Right lobe of liver (tissue), 6 donors: ENCODE measurements around the gene PDE1C. TPM values are rescaled to one million over a fixed set of nuclear protein-coding genes. Genes with fewer than 3 reads are reported as not detected.
"Not testable (repeated sequence)": the region's sequence is repeated elsewhere in the genome, so short reads cannot be mapped to it uniquely, and the experiment has no call there.

ENCODE experiments used
- ATAC-seq, 4 donors: fragments of 200-7000 bp; cut with Tn5 transposase; one replicate each; pipeline ENCODE4 v1.9.1; 2020; ENCODE audit warnings: mild to moderate bottlenecking in 4 of 4, moderate library complexity in 4 of 4
- DNase-seq, 3 donors: peaks; one replicate each; pipeline ENCODE4 v3.0.0-alpha.2; 2020
- H3K27ac ChIP-seq, 3 donors: fragments of 200-600 bp; one replicate each; pipeline ENCODE4 v1.8.0; 2022
- H3K27me3 ChIP-seq, 2 donors: fragments of 200-600 bp; one replicate each; pipeline ENCODE4 v1.8.0; 2022
- H3K36me3 ChIP-seq, 4 donors: fragments of 200-600 bp; sonication (generic) in 1 of 4; one replicate each; pipeline versions ENCODE4 v1.5.1 to v1.8.0; 2017 to 2022; ENCODE audit warnings: control low read depth in 1 of 4
- H3K4me1 ChIP-seq, 4 donors: fragments of 200-600 bp; sonication (generic) in 1 of 4; one replicate each; pipeline versions ENCODE4 v1.5.1 to v1.8.0; 2017 to 2022; ENCODE audit warnings: control low read depth in 1 of 4
- H3K4me3 ChIP-seq, 3 donors: fragments of 200-600 bp; one replicate each; pipeline ENCODE4 v1.8.0; 2022
- H3K9me3 ChIP-seq, 4 donors: fragments of 200-600 bp; sonication (generic) in 1 of 4; one replicate each; pipeline versions ENCODE4 v1.5.1 to v1.8.0; 2017 to 2022; ENCODE audit warnings: control low read depth in 1 of 4
- POLR2A ChIP-seq: fragments of 450-650 bp; IDR thresholded peaks from one replicate; pipeline ENCODE4 v1.6.1; 2017; ENCODE audit warnings: antibody characterized with exemption, mild to moderate bottlenecking
- WGBS: methylation state at CpG from one replicate; pipeline ENCODE4 v1.1.6; 2018; ENCODE audit warnings: low coverage, low lambda C conversion rate; ENCODE audit not compliant: insufficient coverage; ENCODE audit errors: missing lambda C conversion rate; 5-methylcytosine and 5-hydroxymethylcytosine counted together
- intact Hi-C, 2 donors: fragments of 100-400 bp; cut with DNase I; formaldehyde crosslinking; loops; one replicate each; pipeline versions ENCODE4 v1.11.2 to v1.14.1; 2022
- total RNA-seq, 6 experiments: library from RNA; depleted of rRNA in 2 of 6; stranded (reverse); fragments of >200 nt in 2 of 6; fragmentation: NEBNext Ultra II Directional in 3 of 6; extraction: Animal tissue kit (Norgen Biotek cat#: 25700) in 3 of 6; gene quantifications; one replicate each; pipeline versions ENCODE4 v1.1.0 to v1.2.4, GENCODE V29; 2016 to 2023
- TF ChIP-seq, protein P1 (sequence below), 4 donors: fragments of 200-600 bp in 3 of 4; fragments of 450-650 bp in 1 of 4; IDR thresholded peaks; one replicate each; pipeline versions ENCODE4 v1.5.1 to v1.8.0; 2016 to 2022; ENCODE audit warnings: antibody characterized with exemption in 4 of 4, mild to moderate bottlenecking in 2 of 4
- donor health status: DM: no; HTN: yes; CAD: no.
- donor health status: DM: no; HTN: no; CAD: no.
- donor health status: DM: no; HTN: no; CAD: no.
- donor health status: DM: no; HTN: yes; CAD: no.
- donor health status: DM: no; HTN: yes; CAD: no.

The PDE1C gene
- total RNA-seq, 6 experiments from 2014 or later, result 0.02 TPM; not detected in 5

DNA sequence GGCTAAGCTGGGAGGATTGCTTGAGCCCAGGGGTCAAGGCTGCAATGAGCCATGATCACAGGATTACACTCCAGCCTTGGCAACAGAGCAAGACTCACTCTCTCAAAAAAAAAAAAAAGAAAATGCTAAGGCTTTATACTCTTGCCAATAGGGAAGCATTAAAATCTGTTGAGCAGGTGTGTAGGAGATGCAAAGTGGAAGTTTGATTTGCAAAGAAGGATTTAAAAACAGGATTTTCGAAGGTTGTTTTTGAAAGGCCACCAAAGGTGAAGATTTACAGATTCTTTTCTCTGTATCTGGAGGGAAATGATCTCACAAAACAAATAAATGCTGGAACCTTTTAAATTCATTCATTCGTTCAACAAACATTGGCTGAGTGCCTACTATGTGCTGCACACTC, 8.6 kb upstream of the PDE1C start:
- Histone ChIP-seq H3K27me3 (no peaks in the 10 kb centered on the region), H3K9me3 (no peaks in the 10 kb centered on the region), H3K36me3 (no peaks in the 10 kb centered on the region), H3K4me3 (no peak overlapping the region), H3K4me1 (no peaks in the 10 kb centered on the region), H3K27ac (no peak overlapping the region)
- DNase-seq (no peak), ATAC-seq (no peak)
- intact Hi-C loops, result no loop called here
- TF ChIP-seq, protein P1, sequence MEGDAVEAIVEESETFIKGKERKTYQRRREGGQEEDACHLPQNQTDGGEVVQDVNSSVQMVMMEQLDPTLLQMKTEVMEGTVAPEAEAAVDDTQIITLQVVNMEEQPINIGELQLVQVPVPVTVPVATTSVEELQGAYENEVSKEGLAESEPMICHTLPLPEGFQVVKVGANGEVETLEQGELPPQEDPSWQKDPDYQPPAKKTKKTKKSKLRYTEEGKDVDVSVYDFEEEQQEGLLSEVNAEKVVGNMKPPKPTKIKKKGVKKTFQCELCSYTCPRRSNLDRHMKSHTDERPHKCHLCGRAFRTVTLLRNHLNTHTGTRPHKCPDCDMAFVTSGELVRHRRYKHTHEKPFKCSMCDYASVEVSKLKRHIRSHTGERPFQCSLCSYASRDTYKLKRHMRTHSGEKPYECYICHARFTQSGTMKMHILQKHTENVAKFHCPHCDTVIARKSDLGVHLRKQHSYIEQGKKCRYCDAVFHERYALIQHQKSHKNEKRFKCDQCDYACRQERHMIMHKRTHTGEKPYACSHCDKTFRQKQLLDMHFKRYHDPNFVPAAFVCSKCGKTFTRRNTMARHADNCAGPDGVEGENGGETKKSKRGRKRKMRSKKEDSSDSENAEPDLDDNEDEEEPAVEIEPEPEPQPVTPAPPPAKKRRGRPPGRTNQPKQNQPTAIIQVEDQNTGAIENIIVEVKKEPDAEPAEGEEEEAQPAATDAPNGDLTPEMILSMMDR (IDR thresholded peaks at IDR 0.05), result no peak
- no peak for TF ChIP-seq POLR2A
- WGBS, result 42% methylated on average over 2 of the region's 2 CpGs

DNA sequence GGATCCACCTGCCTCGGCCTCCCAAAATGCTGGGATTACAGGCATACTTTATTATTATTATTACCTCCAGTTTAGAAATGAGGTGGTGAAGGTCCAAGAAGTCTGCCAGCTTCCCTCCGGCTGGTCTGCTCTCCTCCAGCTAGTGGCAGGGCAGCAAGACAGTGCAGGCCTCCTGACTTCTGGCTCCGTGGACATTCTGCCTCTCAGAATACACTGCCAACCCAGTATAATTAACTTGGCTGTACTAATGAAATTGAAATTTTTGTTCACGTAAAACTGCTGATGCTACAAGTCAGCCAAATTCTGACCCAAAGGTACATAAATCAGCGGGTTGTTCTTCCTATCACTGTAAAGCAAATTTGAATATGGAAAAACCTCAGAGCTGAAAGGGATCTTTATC, 7.6 kb upstream of the PDE1C start:
- no peaks in the 10 kb centered on the region for H3K27me3 ChIP-seq
- H3K36me3 ChIP-seq, result no peaks in the 10 kb centered on the region
- H3K27ac ChIP-seq, result no peak overlapping the region
- WGBS, result 75% methylated on average over 5 of the region's 5 CpGs
- TF ChIP-seq, protein P1 (IDR thresholded peaks at IDR 0.05), result no peak
- no peak for TF ChIP-seq POLR2A
- no peaks in the 10 kb centered on the region for H3K4me1 ChIP-seq
- no peaks in the 10 kb centered on the region for H3K9me3 ChIP-seq
- ATAC-seq (no peak), DNase-seq (no peak)
- intact Hi-C loops, result no loop called here
- H3K4me3 ChIP-seq, result no peak overlapping the region

DNA sequence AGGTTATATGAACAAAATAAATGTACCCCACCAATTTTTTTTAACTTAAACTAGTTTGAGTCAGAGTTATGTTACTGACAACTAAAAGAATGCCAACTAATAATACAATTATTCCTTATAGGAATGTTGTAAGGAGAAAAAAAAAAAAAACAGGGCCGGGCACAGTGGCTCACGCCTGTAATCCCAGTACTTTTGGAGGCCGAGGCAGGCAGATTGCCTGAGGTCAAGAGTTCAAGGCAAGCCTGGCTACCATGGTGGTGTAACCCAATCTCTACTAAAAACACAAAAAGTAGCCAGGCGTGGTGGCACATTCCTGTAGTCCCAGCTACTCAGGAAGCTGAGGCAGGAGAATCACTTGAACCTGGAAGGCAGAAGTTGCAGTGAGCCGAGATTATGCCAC, 6.6 kb upstream of the PDE1C start:
- H3K4me3 ChIP-seq, DNase-seq, ATAC-seq, H3K9me3 ChIP-seq, H3K27me3 ChIP-seq, intact Hi-C loops, H3K36me3 ChIP-seq, H3K27ac ChIP-seq, H3K4me1 ChIP-seq: not testable (repeated sequence)
- 36% methylated on average over 5 of the region's 5 CpGs for WGBS

DNA sequence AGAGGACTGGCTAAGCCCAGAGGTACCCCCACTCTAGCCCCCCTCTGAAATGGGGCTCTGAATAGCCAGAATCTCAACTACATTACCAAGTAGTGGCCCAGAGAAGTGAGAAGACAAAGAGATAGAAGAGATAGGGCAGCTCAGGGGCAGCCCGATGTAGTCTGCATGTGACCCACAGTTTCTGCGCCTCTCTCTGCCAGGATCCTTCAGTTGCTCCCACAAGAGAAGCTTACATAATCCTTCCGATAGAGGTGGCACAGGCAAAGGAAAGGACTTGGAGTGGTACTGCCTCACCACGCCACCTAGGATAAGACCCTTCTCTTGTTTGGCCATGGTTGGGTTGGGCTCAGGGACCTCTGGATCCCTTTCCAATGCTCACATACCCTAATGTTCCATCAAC, 5.4 kb upstream of the PDE1C start:
- Histone ChIP-seq H3K4me1 (no peaks in the 10 kb centered on the region), H3K4me3 (no peak overlapping the region), H3K27ac (no peak overlapping the region), H3K9me3 (no peaks in the 10 kb centered on the region), H3K27me3 (no peaks in the 10 kb centered on the region), H3K36me3 (no peaks in the 10 kb centered on the region)
- intact Hi-C loops, result no loop called here
- TF ChIP-seq, protein P1 (IDR thresholded peaks at IDR 0.05), result no peak
- TF ChIP-seq POLR2A, result no peak
- ATAC-seq, result no peak
- DNase-seq, result no peak
- 50% methylated on average over 3 of the region's 4 CpGs for WGBS

DNA sequence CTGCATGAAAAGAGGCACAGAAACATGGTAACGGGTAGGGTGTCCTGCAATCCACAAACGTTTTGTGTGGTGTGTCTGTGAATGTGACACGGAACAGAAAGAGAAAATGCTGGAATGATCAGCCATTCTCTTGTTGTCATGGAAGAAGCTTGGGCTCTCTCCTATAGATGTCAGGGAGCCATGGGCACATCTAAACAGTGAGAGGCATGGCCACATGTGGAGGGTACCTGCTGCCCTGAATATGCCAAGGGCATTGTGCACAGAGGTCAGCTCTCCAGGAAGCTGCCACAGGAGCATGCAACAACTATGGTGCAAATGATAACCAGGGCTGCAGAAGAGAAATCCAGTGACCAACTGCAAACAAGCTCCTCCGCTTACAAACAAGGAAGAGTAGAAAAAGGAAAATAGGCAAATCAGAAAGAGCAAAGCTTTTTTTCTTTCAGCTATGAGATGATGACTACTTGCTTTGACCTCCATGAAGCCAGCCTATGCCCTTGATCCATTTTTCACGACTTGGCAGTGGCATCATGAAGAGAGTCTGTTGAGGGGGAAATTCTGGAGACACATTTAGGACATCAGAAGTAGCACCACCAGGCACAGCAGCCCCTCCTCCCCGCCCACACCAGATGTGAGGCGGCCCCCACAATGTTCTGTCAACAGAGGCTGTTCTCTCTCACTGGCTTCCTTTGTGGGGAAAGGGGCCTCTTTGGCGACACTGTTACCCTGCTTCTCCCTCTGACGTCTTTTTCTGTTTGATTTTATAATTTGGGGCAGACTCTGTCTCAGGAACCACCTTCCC, 4.8 kb upstream of the PDE1C start:
- TF ChIP-seq, protein P1 (IDR thresholded peaks at IDR 0.05), result no peak
- TF ChIP-seq POLR2A, result no peak

More for the DNA sequence above, 4.8 kb upstream of the PDE1C start:
- Histone ChIP-seq H3K9me3 (no peaks in the 10 kb centered on the region), H3K4me3 (no peak overlapping the region), H3K27ac (no peak overlapping the region), H3K27me3 (no peaks in the 10 kb centered on the region), H3K36me3 (no peaks in the 10 kb centered on the region), H3K4me1 (no peaks in the 10 kb centered on the region)
- WGBS, result 34% methylated on average over 9 of the region's 9 CpGs
- ATAC-seq (no peak), DNase-seq (no peak)
- intact Hi-C loops, result no loop called here
